Stimulated activated CD4-positive, alpha-beta T cell treated with anti-CD3 and anti-CD28 coated beads, Interleukin-12 subunit alpha, Interleukin-12 subunit beta, amount 100 ng/mL, for 4 hours (primary cell): ENCODE data around the gene OR3A3.
A peak's percentile ranks its signal among the peaks of the same experiment; 100 is the strongest.
"Not testable (repeated sequence)": the region's sequence is repeated elsewhere in the genome, so short reads cannot be mapped to it uniquely, and the experiment has no call there.

Source experiments
- DNase-seq: peaks from one replicate; pipeline ENCODE4 v3.0.0-alpha.2; 2020

Gene OR3A3

DNA sequence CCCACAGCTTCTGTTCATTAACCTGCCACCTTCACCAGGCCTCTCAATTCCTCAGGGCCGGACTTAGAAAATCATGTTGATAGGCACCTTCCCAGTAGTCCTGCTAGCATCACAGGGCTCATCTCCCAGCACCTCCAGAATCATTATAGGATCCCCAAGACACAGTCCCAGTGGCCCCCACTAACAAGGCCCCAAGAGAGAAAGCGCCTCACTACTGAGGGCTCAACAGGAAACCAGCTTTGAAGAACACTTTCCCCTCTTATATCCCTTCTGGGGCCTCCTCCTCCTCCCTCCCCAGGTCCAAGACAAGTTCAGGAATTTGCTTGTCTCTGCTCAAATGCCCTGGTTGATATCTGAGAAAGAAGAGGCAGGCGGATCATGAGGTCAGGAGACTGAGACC is at the start of gene OR3A3:
OR3A3 (plus strand) TSS at position 301 of the 400 bp plus-strand sequence.
- no peak for DNase-seq

DNA sequence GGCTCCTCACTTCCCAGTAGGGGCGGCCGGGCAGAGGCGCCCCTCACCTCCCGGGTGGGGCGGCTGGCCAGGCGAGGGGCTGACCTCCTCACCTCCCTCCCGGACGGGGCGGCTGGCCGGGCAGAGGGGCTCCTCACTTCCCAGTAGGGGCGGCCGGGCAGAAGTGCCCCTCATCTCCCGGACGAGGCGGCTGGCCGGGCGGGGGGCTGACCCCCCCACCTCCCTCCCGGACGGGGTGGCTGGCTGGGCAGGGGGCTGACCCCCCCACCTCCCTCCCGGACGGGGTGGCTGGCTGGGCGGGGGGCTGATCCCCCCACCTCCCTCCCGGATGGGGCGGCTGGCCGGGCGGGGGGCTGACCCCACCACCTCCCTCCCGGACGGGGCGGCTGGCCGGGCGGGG is 40.0 kb upstream of the OR3A3 start:
- DNase-seq, result not testable (repeated sequence)

DNA sequence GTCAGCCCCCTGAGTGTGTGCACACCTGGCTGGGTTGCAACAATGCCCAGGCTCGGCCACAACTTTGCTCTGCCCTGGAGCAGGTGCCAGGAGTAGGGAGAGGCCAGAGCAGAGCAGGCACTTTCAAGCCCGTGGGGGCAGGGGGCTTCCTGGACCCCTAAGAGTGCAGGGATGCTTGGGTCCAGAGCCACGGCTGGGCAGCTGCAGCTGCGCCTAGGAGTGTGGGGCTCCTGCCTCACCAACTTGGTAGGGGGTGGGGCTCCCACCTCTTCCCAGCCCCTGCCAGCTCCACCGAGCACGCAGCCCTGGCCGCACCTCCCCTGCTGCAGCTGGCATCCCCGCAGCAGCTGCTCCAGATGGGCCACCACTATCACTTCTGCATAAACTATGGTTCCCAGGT is 32.8 kb upstream of the OR3A3 start:
- DNase-seq, result no peak

DNA sequence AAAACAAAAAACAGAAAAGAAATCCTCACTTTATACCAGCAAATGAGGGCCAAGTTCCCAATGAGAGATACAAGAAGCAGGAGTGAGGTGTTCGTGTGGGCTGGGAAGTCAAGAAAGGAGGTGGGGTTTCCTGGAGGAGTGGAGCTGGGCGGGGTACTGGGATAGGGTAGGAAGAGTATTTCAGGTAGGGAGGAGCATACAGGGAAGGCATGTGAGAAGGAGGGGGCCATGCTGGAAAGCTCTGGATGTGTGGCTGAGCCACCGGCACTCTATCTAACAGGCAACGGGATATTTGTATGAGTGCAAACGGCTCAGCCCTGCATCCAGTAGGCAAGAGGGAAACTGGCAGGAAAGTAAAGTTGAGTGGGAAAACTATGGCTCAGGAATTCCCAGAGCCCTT is 29.2 kb upstream of the OR3A3 start:
- DNase-seq, result no peak

GRCh38 chr17:3385869-3386816 is 25.0 kb upstream of the OR3A3 start, which contains the start of gene OR3A2:
Gene OR3A2, minus strand, starts transcription at chr17:3386308.
- peak; percentile 14 for DNase-seq

GRCh38 chr17:3389791-3390190 is 21.4 kb upstream of the OR3A3 start:
- no peak for DNase-seq

DNA sequence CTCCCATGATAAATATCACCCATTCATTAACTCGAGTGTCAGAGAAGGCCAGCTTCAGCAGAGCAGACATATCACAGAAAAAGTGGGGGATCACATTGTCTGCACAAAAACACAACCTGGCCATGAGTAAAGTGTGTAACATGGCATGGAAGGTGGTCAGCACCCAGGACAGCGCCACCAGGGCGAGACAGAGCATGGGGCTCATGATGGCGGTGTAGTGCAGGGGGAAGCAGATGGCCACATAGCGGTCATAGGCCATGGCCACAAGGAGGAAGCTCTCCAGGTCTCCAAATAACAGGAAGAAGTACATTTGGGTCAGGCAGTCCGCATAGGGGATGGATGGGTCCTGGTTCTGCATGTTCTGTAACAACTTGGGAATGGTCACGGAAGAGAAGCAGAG is 13.4 kb upstream of the OR3A3 start:
- DNase-seq, result not testable (repeated sequence)

DNA sequence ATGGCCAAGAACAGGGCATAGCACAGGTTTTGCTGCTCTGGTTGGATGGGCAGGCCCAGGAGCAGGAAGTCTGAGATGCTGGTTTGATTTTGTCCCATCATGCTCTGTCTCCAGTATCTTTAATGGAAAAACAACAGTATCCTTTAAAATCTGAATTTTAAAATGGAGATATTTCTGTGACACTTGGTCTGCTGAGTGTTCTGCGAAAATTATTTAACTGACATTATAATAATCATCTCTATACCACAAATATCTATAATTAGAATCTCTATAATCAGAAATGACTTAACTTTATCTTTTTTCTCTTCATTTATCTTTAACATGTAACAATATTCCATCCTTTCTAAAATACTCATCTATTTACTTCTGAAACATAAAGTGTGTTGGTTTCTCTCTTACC is 12.9 kb upstream of the OR3A3 start, which contains the start of gene OR1E1:
OR1E1 (minus strand) TSS at position 101 of the 400 bp plus-strand sequence; CDS start at position 101, 0 bp downstream.
- DNase-seq, result no peak

DNA sequence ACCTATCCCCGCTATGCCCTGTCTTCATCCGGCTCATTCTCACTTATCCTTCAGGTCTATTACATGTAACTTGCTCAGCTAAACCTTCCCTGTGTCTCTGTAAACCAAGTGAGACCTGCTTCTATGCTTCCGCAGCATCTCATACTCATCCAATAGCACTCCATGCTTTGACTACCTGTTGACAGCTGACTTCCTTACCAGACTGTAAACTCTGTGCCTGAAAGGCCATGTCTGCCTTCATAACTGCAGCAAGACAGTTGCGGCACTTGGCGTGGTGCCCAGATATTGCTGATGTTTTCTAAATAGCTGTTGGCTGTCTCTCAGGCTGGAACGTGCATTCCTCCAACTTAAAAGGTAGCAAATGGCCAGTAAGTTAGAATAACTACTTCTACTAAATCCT is 11.1 kb upstream of the OR3A3 start:
- DNase-seq, result no peak

GRCh38 chr17:3401786-3402185 is 9.4 kb upstream of the OR3A3 start:
- no peak for DNase-seq

DNA sequence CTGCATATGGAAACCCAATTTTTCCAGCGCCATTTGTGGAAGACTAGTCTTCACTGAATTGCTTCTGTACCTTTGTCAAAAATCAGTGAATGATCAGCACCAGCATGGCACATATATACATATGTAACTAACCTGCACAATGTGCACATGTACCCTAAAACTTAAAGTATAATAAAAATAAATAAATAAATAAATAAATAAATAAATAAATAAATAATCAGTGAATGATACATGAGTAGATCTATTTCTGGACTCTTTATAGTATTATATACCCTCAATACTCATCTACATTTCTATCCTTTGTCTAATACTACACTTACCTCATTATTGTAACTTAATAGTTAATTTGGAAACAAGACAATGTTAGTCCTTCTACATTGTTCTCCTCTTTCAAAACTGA is 7.3 kb upstream of the OR3A3 start:
- not testable (repeated sequence) for DNase-seq

DNA sequence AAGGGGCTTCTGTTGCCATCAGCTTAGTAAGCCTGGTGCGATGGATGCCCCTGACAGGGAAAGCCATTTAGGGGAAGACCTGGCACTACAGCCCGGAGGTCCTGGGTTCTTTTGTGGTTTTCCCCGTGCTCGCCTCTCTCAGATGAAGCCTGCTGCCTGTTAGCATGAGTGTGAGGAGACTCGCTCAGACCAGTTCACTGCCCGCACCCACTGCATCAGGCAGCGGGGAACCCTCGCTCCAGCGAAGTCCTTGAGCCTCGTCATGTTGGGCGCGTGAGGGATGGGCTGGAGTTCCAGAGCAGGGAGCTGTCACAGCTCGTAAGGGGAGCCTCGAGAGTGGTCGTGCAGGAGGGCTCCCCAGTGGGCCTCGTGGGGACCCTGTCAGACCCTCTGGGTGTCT is 1.0 kb downstream of the OR3A3 start:
- DNase-seq, result not testable (repeated sequence)

GRCh38 chr17:3415610-3416009 is 4.4 kb downstream of the OR3A3 start:
- DNase-seq, result no peak

GRCh38 chr17:3418222-3418621 is 7.1 kb downstream of the OR3A3 start:
- DNase-seq, result no peak

DNA sequence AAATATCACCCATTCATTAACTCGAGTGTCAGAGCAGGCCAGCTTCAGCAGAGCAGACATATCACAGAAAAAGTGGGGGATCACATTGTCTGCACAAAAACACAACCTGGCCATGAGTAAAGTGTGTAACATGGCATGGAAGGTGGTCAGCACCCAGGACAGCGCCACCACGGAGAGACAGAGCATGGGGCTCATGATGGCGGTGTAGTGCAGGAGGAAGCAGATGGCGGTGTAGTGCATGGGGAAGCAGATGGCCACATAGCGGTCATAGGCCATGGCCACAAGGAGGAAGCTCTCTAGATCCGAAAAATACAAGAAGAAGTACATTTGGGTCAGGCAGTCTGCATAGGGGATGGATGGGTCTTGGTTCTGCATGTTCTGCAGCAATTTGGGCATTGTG is 22.0 kb downstream of the OR3A3 start:
- peak; percentile 13 for DNase-seq

DNA sequence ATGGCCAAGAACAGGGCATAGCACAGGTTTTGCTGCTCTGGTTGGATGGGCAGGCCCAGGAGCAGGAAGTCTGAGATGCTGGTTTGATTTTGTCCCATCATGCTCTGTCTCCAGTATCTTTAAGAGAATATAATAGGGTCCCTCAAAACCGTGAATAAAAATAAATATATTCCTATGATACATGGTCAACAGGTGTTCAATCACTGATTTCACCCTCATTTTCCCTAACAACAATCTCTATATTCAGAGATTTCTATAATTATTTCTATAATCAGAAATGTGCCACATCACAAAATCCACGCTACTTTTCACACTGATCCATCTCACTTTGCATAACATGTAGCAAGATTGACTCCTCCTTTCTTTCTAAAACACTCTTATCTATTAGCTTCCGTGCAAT is 22.6 kb downstream of the OR3A3 start, which contains the start of gene OR1E2:
OR1E2 (minus strand) TSS at position 101 of the 400 bp plus-strand sequence; CDS start at position 101, 0 bp downstream.
- no peak for DNase-seq

GRCh38 chr17:3438368-3438767 is 27.2 kb downstream of the OR3A3 start:
- DNase-seq, result no peak

GRCh38 chr17:3440451-3440850 is 29.3 kb downstream of the OR3A3 start:
- DNase-seq, result no peak

GRCh38 chr17:3447625-3448024 is 36.5 kb downstream of the OR3A3 start:
- DNase-seq, result no peak

- no peak for DNase-seq
Measured at GRCh38 chr17:3448059-3448665, 37.0 kb downstream of the OR3A3 start.

GRCh38 chr17:3466355-3466754 is 55.2 kb downstream of the OR3A3 start:
- DNase-seq, result not testable (repeated sequence)

- DNase-seq, result no peak
Measured at GRCh38 chr17:3469529-3469928, 58.4 kb downstream of the OR3A3 start.

DNA sequence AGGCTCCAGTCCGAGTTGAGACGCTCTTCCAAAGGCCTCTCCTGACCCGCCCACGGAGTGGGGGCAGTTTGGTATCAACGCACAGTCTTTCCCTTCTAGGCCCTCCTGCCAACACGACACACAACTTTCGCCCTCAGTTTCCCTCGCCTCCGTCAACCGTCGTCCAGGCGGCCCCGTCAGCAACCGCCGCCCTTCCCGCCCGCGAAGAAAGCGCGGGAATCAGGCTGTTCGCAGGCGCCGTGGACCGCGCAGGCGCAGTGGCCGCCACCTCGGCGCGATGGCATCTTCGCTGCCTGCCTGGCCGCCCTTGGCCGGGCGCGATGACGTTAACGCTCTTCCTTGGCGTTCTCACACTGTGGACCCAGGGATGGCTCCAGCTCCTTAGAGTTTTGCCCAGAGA is 60.4 kb downstream of the OR3A3 start, which contains the start of gene SPATA22:
SPATA22 (minus strand) TSS at position 221 of the 400 bp plus-strand sequence. CDS start 2,494 bp downstream, outside the sequence.
- DNase-seq, result no peak

DNA sequence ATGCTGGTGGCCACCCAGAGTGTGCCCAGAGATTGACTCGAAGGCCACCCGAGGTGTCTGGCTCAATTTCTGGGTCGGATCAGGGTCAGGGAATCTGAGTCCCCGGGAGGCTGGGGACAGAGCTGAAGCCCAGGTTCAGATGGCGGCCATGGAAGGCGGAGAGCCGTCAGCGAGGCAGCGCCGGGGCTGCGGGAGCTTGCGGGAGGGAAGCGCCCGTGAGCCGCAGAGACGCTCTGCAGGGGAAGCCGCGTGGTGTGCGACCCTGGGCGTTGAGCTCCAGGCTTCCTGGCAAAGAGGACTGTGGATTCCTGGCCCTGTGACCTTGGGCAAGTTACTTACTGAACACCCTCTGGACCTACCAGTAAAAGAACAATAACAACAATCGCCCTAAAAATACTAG is 61.0 kb downstream of the OR3A3 start:
- DNase-seq, result no peak
